GM12874 (cell line): ENCODE data around the gene GALNT14.

Experiments
- CTCF ChIP-seq: IDR thresholded peaks from 2 replicates; pipeline ENCODE4 v1.5.1; 2011; ENCODE audit warnings: low read depth, mild to moderate bottlenecking, control low read depth, low read length, moderate library complexity; ENCODE audit not compliant: insufficient read depth

The GALNT14 gene

GRCh38 chr2:30940839-30941238 lies 197.4 kb downstream of the GALNT14 start:
- TF ChIP-seq CTCF, result no peak

- TF ChIP-seq CTCF, result no peak
Measured at GRCh38 chr2:30939364-30939763, 198.9 kb downstream of the GALNT14 start.

- TF ChIP-seq CTCF, result no peak
Measured at GRCh38 chr2:30938196-30938595, 200.0 kb downstream of the GALNT14 start.

GRCh38 chr2:30936977-30937376 lies 201.3 kb downstream of the GALNT14 start:
- no peak for TF ChIP-seq CTCF

GRCh38 chr2:30935795-30936194 lies 202.4 kb downstream of the GALNT14 start:
- no peak for TF ChIP-seq CTCF

- no peak for TF ChIP-seq CTCF
Measured at GRCh38 chr2:30934066-30934465, 204.2 kb downstream of the GALNT14 start.

- no peak for TF ChIP-seq CTCF
Measured at GRCh38 chr2:30933496-30933895, 204.7 kb downstream of the GALNT14 start.

- no peak for TF ChIP-seq CTCF
Measured at GRCh38 chr2:30932870-30933269, 205.4 kb downstream of the GALNT14 start.
